A549 treated with DMSO at 1 μM for 4 hours (cell line): ENCODE data around the gene COL15A1. TPM values are rescaled to one million over a fixed set of nuclear protein-coding genes. Genes with fewer than 3 reads are reported as not detected.

Experiments
- total RNA-seq: library from RNA; stranded (reverse); fragments of 200-300 nt; extraction: Qiagen RNA extraction; gene quantifications from 5 replicates; pipeline ENCODE4 v1.2.3, GENCODE V29; 2022; ENCODE audit warnings: low read depth

Gene COL15A1
- total RNA-seq: 0.17 to 0.48 TPM (median 0.34 TPM) in 5 replicates

DNA sequence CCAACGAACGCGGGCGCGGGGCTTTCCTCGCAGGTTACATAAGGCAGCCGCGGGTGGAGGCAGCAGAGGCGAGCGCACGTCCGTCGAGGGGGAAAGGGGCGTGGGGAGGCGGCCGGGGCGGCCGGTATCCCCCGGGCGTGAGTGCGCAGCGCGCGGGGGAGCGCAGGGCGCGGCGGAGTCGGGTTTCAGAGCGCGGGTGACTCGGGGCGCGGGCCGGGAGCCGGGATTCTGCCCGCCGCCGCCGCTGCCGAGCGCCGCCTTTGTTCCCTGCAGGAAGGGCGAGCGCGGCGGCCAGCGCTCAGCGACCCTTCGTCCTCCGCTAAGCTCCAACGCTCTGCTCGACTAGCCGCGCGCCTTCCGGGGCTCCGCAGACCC lies at the start of gene COL15A1:
TSS of gene COL15A1 (plus strand) at position 226 of the 375 bp plus-strand sequence. CDS start 155 bp downstream, outside the sequence.

DNA sequence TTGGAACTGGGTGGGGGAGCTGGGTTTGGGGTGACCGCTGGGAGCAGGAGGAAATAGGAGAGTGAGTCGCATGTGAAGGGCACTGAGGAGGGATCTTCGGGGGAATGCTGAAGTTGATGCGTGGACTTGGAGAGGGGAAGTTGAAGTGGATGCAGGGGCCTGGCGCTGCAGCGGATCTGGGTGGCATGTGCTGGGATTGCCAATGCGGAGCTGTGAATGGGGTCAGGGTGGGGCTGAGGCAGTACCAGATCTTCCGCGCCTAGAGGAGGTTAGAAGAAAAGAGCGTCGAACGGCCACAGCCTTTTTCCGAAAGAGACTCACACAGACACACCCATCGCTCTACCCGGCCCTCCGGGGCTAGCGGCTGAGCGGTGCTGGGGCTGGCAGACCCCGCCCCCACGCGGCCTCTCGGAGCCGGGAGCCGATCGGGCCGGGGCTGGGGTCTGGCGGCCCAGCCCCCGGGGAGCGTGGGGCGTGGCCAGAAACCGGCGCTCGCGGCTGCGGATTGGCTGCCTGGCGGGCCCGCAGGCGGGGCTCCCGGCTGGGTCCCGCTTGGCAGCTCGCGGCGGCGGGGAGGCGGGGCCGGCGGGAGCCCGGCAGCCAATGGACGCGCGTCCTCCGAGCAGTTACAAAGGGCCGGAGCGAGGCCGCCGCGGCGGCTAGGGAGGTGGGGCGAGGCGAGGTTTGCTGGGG lies 160.9 kb downstream of the COL15A1 start, which contains the start of gene TGFBR1:
TSS of gene TGFBR1 (plus strand) at position 655 of the 693 bp plus-strand sequence. CDS start 93 bp downstream, outside the sequence.

Other genes starting within 250 kb of the COL15A1 start
- 0.10 to 0.22 TPM (median 0.15 TPM) in 5 replicates for gene GABBR2, start 235.0 kb upstream of the COL15A1 start, total RNA-seq
- 13.1 to 26.2 TPM (median 23.7 TPM) in 5 replicates for gene ANKS6, start 147.4 kb upstream of the COL15A1 start, total RNA-seq
- gene GALNT12, start 136.2 kb upstream of the COL15A1 start, total RNA-seq: 3.3 to 5.5 TPM (median 4.4 TPM) in 5 replicates
- 23.0 to 51.6 TPM (median 35.3 TPM) in 5 replicates for gene TGFBR1, start 161.2 kb downstream of the COL15A1 start, total RNA-seq